K562 (cell line): ENCODE results near the gene SLC4A9. TPM values are rescaled to one million over a fixed set of nuclear protein-coding genes. Genes with fewer than 3 reads are reported as not detected.

Source experiments
- DMBX1 ChIP-seq: fragments of 250-450 bp; sonication (Bioruptor Pico); IDR thresholded peaks from 2 replicates; pipeline ENCODE4 v1.8.0; 2022; ENCODE audit warnings: inconsistent platforms, mild to moderate bottlenecking, moderate library complexity, borderline replicate concordance
- GABPB2 ChIP-seq: fragments of 250-450 bp; sonication (Bioruptor Pico); conservative IDR thresholded peaks from 2 replicates; pipeline ENCODE4 v1.5.1; 2021; ENCODE audit warnings: mild to moderate bottlenecking
- ID3 ChIP-seq, 2 experiments: fragments of 250-450 bp in 1 of 2; fragments of 450-650 bp in 1 of 2; sonication (Bioruptor Pico) in 1 of 2; IDR thresholded peaks; 2 replicates each; pipeline versions ENCODE4 v1.6.1 to v1.8.0; 2016 to 2021; ENCODE audit warnings: mild to moderate bottlenecking in 2 of 2, moderate library complexity in 2 of 2, missing compliant biosample characterization in 1 of 2, missing genetic modification characterization in 1 of 2
- MCM3 ChIP-seq: fragments of 450-650 bp; IDR thresholded peaks from 2 replicates; pipeline ENCODE4 v1.6.1; 2016
- NCOA4 ChIP-seq: fragments of 450-650 bp; IDR thresholded peaks from 2 replicates; pipeline ENCODE4 v1.6.1; 2018; ENCODE audit warnings: mild to moderate bottlenecking; ENCODE audit not compliant: partially characterized antibody
- POLR2A ChIP-seq: fragments of 450-650 bp; conservative IDR thresholded peaks from 2 replicates; pipeline ENCODE4 v1.6.1; 2016
- POLR3A ChIP-seq: IDR thresholded peaks from 2 replicates; pipeline ENCODE4 v1.6.1; 2011; ENCODE audit warnings: borderline replicate concordance, mild to moderate bottlenecking, moderate library complexity; ENCODE audit not compliant: insufficient read length, insufficient read depth; ENCODE audit errors: extremely low read depth
- RB1 ChIP-seq: fragments of 450-650 bp; IDR thresholded peaks from 2 replicates; pipeline ENCODE4 v1.6.1; 2017; ENCODE audit warnings: low read depth, mild to moderate bottlenecking
- SLC30A9 ChIP-seq: fragments of 250-450 bp; sonication (Bioruptor Pico); IDR thresholded peaks from 2 replicates; pipeline ENCODE4 v1.8.0; 2022; ENCODE audit warnings: mild to moderate bottlenecking, moderate library complexity
- SRF ChIP-seq, 2 experiments: fragments of 250-450, 450-650 bp in 1 of 2; sonication (Bioruptor Pico) in 1 of 2; sonication (generic) in 1 of 2; formaldehyde crosslinking; IDR thresholded peaks; 2 replicates each; pipeline versions ENCODE4 v1.5.0 to v1.5.1; 2020 to 2022; ENCODE audit warnings: mild to moderate bottlenecking in 1 of 2, missing genetic modification reagents in 1 of 2
- ZBTB49 ChIP-seq: sonication (generic); formaldehyde crosslinking; IDR thresholded peaks from 2 replicates; pipeline ENCODE4 v1.8.0; 2022; ENCODE audit warnings: missing genetic modification reagents, mild to moderate bottlenecking, borderline replicate concordance
- ZNF263 ChIP-seq: sonication (generic); formaldehyde crosslinking; IDR thresholded peaks from 2 replicates; pipeline ENCODE4 v1.8.0; 2022; ENCODE audit warnings: mild to moderate bottlenecking, missing genetic modification reagents, borderline replicate concordance
- ZNF316 ChIP-seq: fragments of 450-650 bp; IDR thresholded peaks from 2 replicates; pipeline ENCODE4 v1.6.1; 2016
- ZNF583 ChIP-seq: fragments of 250-450 bp; sonication (Bioruptor Pico); IDR thresholded peaks from 2 replicates; pipeline ENCODE4 v1.4.0; 2020
- ZNF592 ChIP-seq: fragments of 450-650 bp; IDR thresholded peaks from 2 replicates; pipeline ENCODE4 v1.6.1; 2017; ENCODE audit warnings: antibody characterized with exemption, mild to moderate bottlenecking
- ZNF639 ChIP-seq, 2 experiments: fragments of 200-800 bp in 1 of 2; sonication (Bioruptor generic) in 1 of 2; sonication (generic) in 1 of 2; formaldehyde crosslinking in 1 of 2; IDR thresholded peaks in 1 of 2; conservative IDR thresholded peaks in 1 of 2; 2 replicates each; pipeline versions ENCODE4 v1.5.0 to v1.6.1; 2016 to 2020; ENCODE audit warnings: missing compliant biosample characterization in 1 of 2, missing genetic modification characterization in 1 of 2, missing genetic modification reagents in 1 of 2
- polyA plus RNA-seq, 8 experiments: library from polyadenylated mRNA; depleted of rRNA in 4 of 8; stranded (reverse) in 5 of 8; unstranded in 3 of 8; fragments of >200 nt; fragmentation: Nextera tagmentation in 2 of 8; fragmentation: Illumina TruSeq in 1 of 8; extraction: Ambion mirVana in 2 of 8; extraction: Trizol in 1 of 8; gene quantifications; 2 replicates each; pipeline versions ENCODE4 v1.2.1 to v1.2.3, GENCODE V29; 2011 to 2014; ENCODE audit warnings: inconsistent platforms in 1 of 8, missing spikeins in 1 of 8
- total RNA-seq, 7 experiments: library from RNA; depleted of rRNA in 6 of 7; stranded (reverse); fragments of >200 nt in 6 of 7; fragmentation: Illumina TruSeq in 2 of 7; extraction: Trizol in 2 of 7; gene quantifications; 2 replicates each; pipeline versions ENCODE4 v1.2.1 to v1.2.3, GENCODE V29; 2011 to 2021; ENCODE audit warnings: low replicate concordance in 1 of 7

The SLC4A9 gene
- total and polyA plus RNA-seq, 9 of the 15 experiments (the other 6 are each of a cell fraction or from before 2014, with no cell fraction given): 0.05 to 0.13 TPM; not detected in 7

GRCh38 chr5:140402258-140403074, 42.5 kb downstream of the SLC4A9 start (continued):
- TF ChIP-seq ID3 (CRISPR knock-in tag; IDR thresholded peaks at IDR 0.05) (no peak), ID3 (tag; IDR thresholded peaks at IDR 0.05) (no peak), ZBTB49 (CRISPR knock-in tag) (no peak), ZNF592 (no peak), POLR2A (no peak), RB1 (peak; percentile 65), ZNF316 (no peak), POLR3A (no peak), DMBX1 (CRISPR knock-in tag) (no peak), GABPB2 (CRISPR knock-in tag) (no peak), ZNF639 (CRISPR knock-in tag; conservative IDR thresholded peaks at IDR 0.05 in 1 of 2, IDR thresholded peaks at IDR 0.05 in 1 of 2) (no peak), SRF (CRISPR knock-in tag; IDR thresholded peaks at IDR 0.05) (no peak), SLC30A9 (no peak), MCM3 (no peak), NCOA4 (no peak), ZNF583 (CRISPR knock-in tag) (0 out of 2 replicates have a peak, but pooled peaks have one; percentile 31), ZNF263 (CRISPR knock-in tag) (0 out of 2 replicates have a peak, but pooled peaks have one; percentile 53)
